Natural killer cell (primary cell): ENCODE data around the gene PCDHGB7. TPM values are rescaled to one million over a fixed set of nuclear protein-coding genes. Genes with fewer than 3 reads are reported as not detected.

Source experiments
- ATAC-seq, 3 donors: fragments of 150-1000 bp in 2 of 3; fragments of 200-7000 bp in 1 of 3; cut with Tn5 transposase; 1 replicate in 1 of 3; 2 replicates in 2 of 3; pipeline ENCODE4 v1.10.0; 2021; ENCODE audit warnings: mild to moderate bottlenecking in 2 of 3, moderate library complexity in 2 of 3
- DNase-seq, 2 donors: peaks; one replicate each; pipeline versions ENCODE4 v3.0.0 to v3.0.0-alpha.2; 2013 to 2021; ENCODE audit warnings: mixed read lengths in 1 of 2
- H3K27ac ChIP-seq: one replicate; pipeline ENCODE4 v1.5.1; 2013; ENCODE audit warnings: mild to moderate bottlenecking, low read length
- H3K27me3 ChIP-seq: one replicate; pipeline ENCODE4 v1.6.1; 2013; ENCODE audit warnings: low read length; ENCODE audit not compliant: control insufficient read depth, insufficient read depth
- H3K36me3 ChIP-seq: one replicate; pipeline ENCODE4 v1.6.1; 2013; ENCODE audit warnings: low read length; ENCODE audit not compliant: control insufficient read depth, insufficient read depth
- H3K4me1 ChIP-seq: one replicate; pipeline ENCODE4 v1.6.1; 2013; ENCODE audit warnings: low read length; ENCODE audit not compliant: control insufficient read depth, insufficient read depth
- H3K4me3 ChIP-seq: one replicate; pipeline ENCODE4 v1.5.1; 2013; ENCODE audit warnings: low read length
- H3K9me3 ChIP-seq: one replicate; pipeline ENCODE4 v1.6.1; 2013; ENCODE audit warnings: low read length; ENCODE audit not compliant: control insufficient read depth, insufficient read depth
- H3K27ac Mint-ChIP-seq, 2 donors: one replicate each; pipeline ENCODE4 v1.8.0; 2022; ENCODE audit warnings: mild to moderate bottlenecking in 2 of 2, mixed read lengths in 2 of 2, moderate library complexity in 1 of 2
- H3K27me3 Mint-ChIP-seq, 2 donors: one replicate each; pipeline ENCODE4 v1.8.0; 2022; ENCODE audit warnings: low read depth in 2 of 2, mixed read lengths in 2 of 2
- H3K36me3 Mint-ChIP-seq: one replicate; pipeline ENCODE4 v1.8.0; 2022; ENCODE audit warnings: mixed read lengths
- H3K4me1 Mint-ChIP-seq, 2 donors: one replicate each; pipeline ENCODE4 v1.8.0; 2022; ENCODE audit warnings: mixed read lengths in 2 of 2
- H3K4me3 Mint-ChIP-seq: one replicate; pipeline ENCODE4 v1.8.0; 2022; ENCODE audit warnings: mild to moderate bottlenecking, moderate library complexity, mixed read lengths
- H3K9me3 Mint-ChIP-seq, 2 donors: one replicate each; pipeline ENCODE4 v1.8.0; 2022; ENCODE audit warnings: mixed read lengths in 2 of 2
- CTCF ChIP-seq: fragments of 200-600 bp; IDR thresholded peaks from one replicate; pipeline ENCODE4 v1.8.0; 2022; ENCODE audit warnings: antibody characterized with exemption
- WGBS: methylation state at CpG from one replicate; pipeline ENCODE4 v1.1.7; 2013; ENCODE audit warnings: missing lambda C conversion rate; ENCODE audit not compliant: insufficient coverage; 5-methylcytosine and 5-hydroxymethylcytosine counted together
- intact Hi-C: fragments of 100-400 bp; cut with micrococcal nuclease; formaldehyde crosslinking; loops from one replicate; pipeline ENCODE4 v1.14.2; 2022
- total RNA-seq, 4 donors: library from RNA; stranded (reverse); fragments of 120-200 nt in 1 of 4; gene quantifications; one replicate each; pipeline versions ENCODE4 v1.2.3 to v1.2.4, GENCODE V29; 2013 to 2022

The PCDHGB7 gene
- total RNA-seq, 3 donors from 2014 or later (not counting 1 experiment from before 2014, with no cell fraction given), result 0.68 to 1.6 (median 1.2) TPM

GRCh38 chr5:141420855-141421488, 3.5 kb downstream of the PCDHGB7 start, which contains the start of gene PCDHGA11:
PCDHGA11 (plus strand) TSS chr5:141421051; CDS start chr5:141421228, 177 bp downstream.
- DNase-seq, result peak in 1 of 2 donors; percentile 56
- H3K27ac Mint-ChIP-seq, result no peak within 1 kb of the TSS
- TF ChIP-seq CTCF, result peak; percentile 56

GRCh38 chr5:141421489-141421855, 4.0 kb downstream of the PCDHGB7 start:
- H3K36me3 Mint-ChIP-seq, result peaks cover 16% of the 10 kb centered on the region
- no peak overlapping the region for H3K27ac Mint-ChIP-seq

More at GRCh38 chr5:141420855-141421488, 3.5 kb downstream of the PCDHGB7 start, which contains the start of gene PCDHGA11:
- H3K36me3 ChIP-seq, result no peaks in the 10 kb centered on the region
- peaks cover 36% of the 10 kb centered on the region for H3K9me3 ChIP-seq
- peaks cover 16% of the 10 kb centered on the region for H3K36me3 Mint-ChIP-seq
- no peak within 1 kb of the TSS for H3K27ac ChIP-seq
- H3K4me1 ChIP-seq, result peaks cover 11% of the 10 kb centered on the region
- peaks cover 10 to 18% of the 10 kb centered on the region in 2 donors for H3K4me1 Mint-ChIP-seq
- H3K27me3 ChIP-seq, result peaks cover 72% of the 10 kb centered on the region
- peak; percentile 46 to 61 (median 53) for ATAC-seq
- H3K27me3 Mint-ChIP-seq, result peaks cover 60% of the 10 kb centered on the region in 2 donors
- 9% methylated on average over 41 of the region's 42 CpGs for WGBS
- intact Hi-C loops, result loop anchor here (5.0 kb wide), 1 partner anchor 34 kb away; the partner anchor contains the start of gene PCDHGB4
- peak within 1 kb of the TSS; percentile 6 for H3K4me3 ChIP-seq
- H3K9me3 Mint-ChIP-seq, result peaks cover 0 to 5% of the 10 kb centered on the region in 2 donors
- peak within 1 kb of the TSS; percentile 58 for H3K4me3 Mint-ChIP-seq

GRCh38 chr5:141422742-141423291, 5.3 kb downstream of the PCDHGB7 start:
- Histone ChIP-seq H3K4me1 (peaks cover 6% of the 10 kb centered on the region), H3K9me3 (peaks cover 33% of the 10 kb centered on the region), H3K27me3 (peaks cover 64% of the 10 kb centered on the region), H3K36me3 (no peaks in the 10 kb centered on the region), H3K4me3 (no peak overlapping the region), H3K27ac (no peak overlapping the region)
- DNase-seq, result no peak
- TF ChIP-seq CTCF, result no peak
- Mint-ChIP-seq H3K9me3 (peaks cover 0 to 4% of the 10 kb centered on the region in 2 donors), H3K36me3 (peaks cover 11% of the 10 kb centered on the region), H3K27me3 (peaks cover 47 to 50% of the 10 kb centered on the region in 2 donors), H3K4me1 (peaks cover 4 to 12% of the 10 kb centered on the region in 2 donors), H3K4me3 (no peak overlapping the region), H3K27ac (no peak overlapping the region)
- WGBS, result 32% methylated on average over 42 of the region's 42 CpGs
- no peak for ATAC-seq
- intact Hi-C loops, result loop anchor here (5.0 kb wide), 1 partner anchor 36 kb away; the partner anchor contains the start of gene PCDHGB4

More at GRCh38 chr5:141421489-141421855, 4.0 kb downstream of the PCDHGB7 start:
- peaks cover 10 to 18% of the 10 kb centered on the region in 2 donors for H3K4me1 Mint-ChIP-seq
- H3K27me3 ChIP-seq, result peaks cover 70% of the 10 kb centered on the region
- H3K36me3 ChIP-seq, result no peaks in the 10 kb centered on the region
- no peak for ATAC-seq
- H3K9me3 Mint-ChIP-seq, result peaks cover 0 to 5% of the 10 kb centered on the region in 2 donors
- peaks cover 36% of the 10 kb centered on the region for H3K9me3 ChIP-seq
- intact Hi-C loops, result loop anchor here (5.0 kb wide), 1 partner anchor 34 kb away; the partner anchor contains the start of gene PCDHGB4
- DNase-seq, result no peak
- H3K4me1 ChIP-seq, result peaks cover 11% of the 10 kb centered on the region
- no peak overlapping the region for H3K27ac ChIP-seq
- no peak for TF ChIP-seq CTCF
- H3K27me3 Mint-ChIP-seq, result peaks cover 55 to 57% of the 10 kb centered on the region in 2 donors
- no peak overlapping the region for H3K4me3 ChIP-seq
- WGBS, result 15% methylated on average over 13 of the region's 13 CpGs
- peak overlapping the region; percentile 58 for H3K4me3 Mint-ChIP-seq
